Activated naive CD4-positive, alpha-beta T cell treated with anti-CD3 and anti-CD28 coated beads, Interleukin-2, amount 50 U/mL, for 16 hours (primary cell): Measurements from ENCODE around the gene KRTAP5-4.
"Not testable (repeated sequence)": the region's sequence is repeated elsewhere in the genome, so short reads cannot be mapped to it uniquely, and the experiment has no call there.

ENCODE experiments used
- DNase-seq: peaks from one replicate; pipeline ENCODE4 v3.0.0-alpha.2; 2020

The KRTAP5-4 gene

GRCh38 chr11:1598406-1598805, 23.5 kb downstream of the KRTAP5-4 start:
- DNase-seq, result not testable (repeated sequence)

- no peak for DNase-seq
Observed at GRCh38 chr11:1597994-1598380, 24.0 kb downstream of the KRTAP5-4 start, which contains the start of gene KRTAP5-2. Gene KRTAP5-2 (minus strand): TSS chr11:1598294. CDS start chr11:1598250, 44 bp downstream.

DNA sequence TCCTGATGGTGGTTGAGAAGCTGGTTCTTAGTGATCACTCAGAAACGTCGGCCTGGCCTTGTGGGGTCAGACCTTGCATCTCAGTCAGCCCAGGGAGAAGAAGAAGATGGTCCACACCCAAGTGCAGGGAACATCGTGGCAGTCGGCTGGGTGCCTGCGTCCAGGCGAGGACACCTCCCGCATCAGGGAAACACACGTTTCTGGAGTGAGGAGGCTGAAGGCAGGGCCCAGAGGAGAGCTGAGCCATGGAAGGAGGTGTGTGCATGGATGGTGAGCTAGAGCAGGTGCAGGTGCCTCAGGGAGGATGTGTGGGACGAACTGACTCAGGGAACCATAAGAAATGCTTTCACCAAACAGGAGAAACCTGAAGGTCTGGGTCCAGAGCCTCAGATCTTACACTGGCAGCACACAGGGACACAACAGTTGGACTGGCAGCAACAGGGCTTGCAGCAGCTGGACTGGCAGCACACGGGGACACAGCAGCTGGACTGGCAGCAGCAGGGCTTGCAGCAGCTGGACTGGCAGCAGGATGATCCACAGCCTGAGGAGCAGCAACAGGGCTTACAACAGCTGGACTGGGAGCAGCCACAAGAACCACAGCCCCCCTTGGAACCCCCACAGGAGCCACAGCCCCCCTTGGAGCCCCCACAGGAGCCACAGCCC, 24.5 kb downstream of the KRTAP5-4 start:
- no peak for DNase-seq

GRCh38 chr11:1596576-1597121, 25.3 kb downstream of the KRTAP5-4 start:
- not testable (repeated sequence) for DNase-seq

DNA sequence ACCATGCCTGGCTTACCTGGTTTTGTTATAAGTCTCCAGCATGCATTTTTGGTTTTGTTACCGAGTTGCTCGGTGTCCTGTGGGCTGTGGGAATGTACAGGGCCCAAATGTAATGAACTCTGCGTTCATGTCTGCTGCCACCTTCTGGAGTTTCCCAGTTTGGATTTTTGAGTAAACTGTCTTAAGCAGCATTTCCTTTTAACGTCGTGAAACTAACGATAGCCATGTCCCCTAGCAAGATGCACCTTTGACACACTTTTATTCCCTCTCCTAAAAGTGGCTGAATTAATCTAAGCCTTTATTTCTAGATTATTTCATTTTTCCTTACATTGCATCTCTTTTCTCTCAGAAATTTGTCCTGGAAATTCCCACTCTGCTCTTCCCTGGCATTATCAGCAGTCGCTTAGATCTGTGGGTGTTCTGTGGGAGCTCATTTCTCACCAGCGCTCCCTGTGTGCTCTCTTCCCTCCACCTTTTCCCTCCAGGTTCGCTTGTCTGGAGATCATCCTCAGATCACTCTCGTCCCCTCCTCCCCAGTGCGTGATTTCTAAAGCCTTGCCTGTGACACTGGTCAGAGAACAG, 25.9 kb downstream of the KRTAP5-4 start:
- not testable (repeated sequence) for DNase-seq

DNA sequence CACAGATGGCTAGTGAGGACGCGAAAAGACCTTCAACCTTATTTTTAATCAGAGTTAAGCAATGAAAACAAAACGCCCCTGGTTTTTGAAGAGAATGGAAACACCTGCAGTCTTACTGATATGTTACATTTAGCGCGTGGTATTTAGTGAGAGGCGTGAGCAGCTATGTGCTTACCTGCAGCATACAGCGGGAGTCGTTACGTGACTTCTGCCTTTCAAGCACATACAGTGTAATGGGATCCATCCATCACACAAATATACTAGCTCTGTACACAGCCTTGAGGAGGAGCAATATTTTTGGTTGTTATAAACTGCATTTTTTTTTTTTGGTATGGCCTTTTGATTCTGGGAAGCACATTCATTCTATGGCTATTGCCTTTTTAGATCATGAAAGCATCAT, 29.3 kb downstream of the KRTAP5-4 start:
- DNase-seq, result no peak

DNA sequence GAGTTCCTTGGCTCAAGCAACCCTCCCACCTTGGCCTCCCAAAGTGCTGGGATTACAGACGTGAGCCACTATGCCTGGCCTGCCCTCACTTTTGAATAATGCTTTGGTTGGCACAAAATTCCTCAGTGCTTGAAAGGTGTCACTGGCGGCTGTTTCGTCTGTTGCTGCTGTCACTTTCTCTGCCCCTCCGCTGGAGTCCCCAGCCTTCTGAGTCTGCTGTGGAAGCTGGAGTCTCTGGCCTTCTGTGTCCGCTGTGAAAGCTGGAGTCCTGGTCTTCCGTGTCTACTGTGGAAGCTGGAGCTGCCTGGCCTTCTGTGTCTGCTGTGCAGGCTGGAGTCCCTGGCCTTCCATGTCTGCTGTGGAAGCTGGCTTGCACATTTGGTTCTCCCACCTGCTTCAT, 31.9 kb downstream of the KRTAP5-4 start:
- no peak for DNase-seq

DNA sequence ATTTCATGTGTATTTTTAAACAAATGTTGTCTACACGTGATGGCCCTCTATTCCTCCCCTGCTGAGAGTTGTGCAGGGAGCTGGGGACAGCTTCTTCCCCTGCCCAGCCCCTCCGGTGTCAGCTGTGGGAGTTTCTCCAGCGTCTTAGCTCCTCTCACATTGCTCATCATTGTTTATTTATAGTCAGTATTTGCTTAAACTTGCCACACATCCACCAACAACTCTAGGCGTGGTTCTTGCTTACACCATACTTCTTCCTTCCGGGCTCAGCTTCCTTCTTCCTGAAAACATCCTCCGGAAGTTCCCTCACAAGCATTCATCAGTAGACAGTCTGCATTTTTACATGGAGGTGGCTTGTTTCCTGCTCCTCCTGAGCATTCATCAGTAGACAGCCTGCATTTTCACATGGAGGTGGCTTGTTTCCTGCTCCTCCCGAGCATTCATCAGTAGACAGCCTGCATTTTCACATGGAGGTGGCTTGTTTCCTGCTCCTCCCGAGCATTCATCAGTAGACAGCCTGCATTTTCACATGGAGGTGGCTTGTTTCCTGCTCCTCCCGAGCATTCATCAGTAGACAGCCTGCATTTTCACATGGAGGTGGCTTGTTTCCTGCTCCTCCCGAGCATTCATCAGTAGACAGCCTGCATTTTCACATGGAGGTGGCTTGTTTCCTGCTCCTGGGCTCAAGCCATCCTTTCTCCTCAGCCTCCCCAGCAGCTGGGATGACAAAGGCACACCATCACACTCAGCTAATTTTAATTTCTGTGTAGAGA, 32.6 kb downstream of the KRTAP5-4 start:
- not testable (repeated sequence) for DNase-seq

DNA sequence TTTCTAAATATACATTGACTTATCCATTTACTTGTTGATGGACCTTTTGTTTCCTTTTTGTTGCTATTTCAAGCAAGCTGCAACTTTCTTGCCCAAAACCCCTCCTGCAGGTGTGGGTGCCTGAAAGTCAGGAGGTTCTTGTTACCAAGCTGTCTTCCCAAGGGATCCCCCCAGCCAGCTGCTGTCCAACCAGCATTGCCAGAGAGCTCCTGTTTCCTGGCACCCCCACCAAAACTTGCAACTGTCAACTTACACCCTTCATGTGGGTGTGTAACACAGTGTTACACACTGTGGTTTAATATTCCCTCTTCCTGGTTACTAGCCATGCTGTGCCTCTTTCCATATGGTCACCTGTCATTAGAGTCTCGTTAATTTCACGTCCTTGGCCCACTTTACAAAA, 35.2 kb downstream of the KRTAP5-4 start:
- DNase-seq, result no peak

DNA sequence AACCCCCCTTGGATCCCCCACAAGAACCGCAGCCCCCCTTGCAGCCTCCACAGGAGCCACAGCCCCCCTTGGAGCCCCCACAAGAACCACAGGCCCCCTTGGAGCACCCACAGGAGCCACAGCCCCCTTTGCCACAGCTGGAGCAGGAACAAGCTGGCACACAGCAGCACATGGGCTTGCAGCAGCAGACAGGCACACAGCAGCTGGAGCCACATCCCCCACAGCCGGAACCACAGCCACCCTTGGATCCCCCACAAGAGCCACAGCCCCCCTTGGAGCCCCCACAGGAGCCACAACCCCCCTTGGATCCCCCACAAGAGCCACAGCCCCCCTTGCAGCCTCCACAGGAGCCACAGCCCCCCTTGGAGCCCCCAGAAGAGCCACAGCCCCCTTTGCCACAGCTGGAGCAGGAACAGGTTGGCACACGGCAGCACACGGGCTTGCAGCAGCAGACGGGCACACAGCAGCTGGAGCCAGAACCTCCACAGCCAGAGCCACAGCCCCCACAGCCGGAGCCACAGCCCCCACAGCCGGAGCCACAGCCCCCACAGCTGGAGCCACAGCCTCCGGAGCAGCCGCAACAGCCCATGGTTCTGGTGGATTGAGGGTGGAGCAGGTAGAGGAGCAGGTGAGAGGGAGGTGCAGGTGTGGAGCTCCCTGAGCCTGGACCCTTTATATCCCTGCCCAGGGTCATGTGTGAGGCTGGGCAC, 37.1 kb downstream of the KRTAP5-4 start, which contains the start of gene KRTAP5-1:
KRTAP5-1 (minus strand) TSS at position 623 of the 710 bp plus-strand sequence; CDS start at position 589, 34 bp downstream.
- not testable (repeated sequence) for DNase-seq

DNA sequence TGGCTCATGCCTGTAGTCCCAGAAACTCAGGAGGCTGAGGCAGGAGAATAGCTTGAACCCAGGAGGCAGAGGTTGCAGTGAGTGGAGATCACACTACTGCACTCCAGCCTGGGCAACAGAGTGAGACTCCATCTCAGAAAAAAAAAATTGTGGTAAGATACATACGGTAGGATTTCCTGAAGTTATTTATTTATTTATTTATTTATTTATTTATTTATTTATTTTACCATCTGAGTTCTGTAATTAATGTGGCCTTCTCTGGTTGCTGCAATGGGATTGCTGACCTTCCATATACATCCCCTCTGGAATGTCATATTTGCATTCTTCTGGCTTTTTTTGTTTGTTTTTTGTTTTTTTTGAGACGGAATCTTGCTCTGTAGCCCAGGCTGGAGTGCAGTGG, 39.0 kb downstream of the KRTAP5-4 start:
- DNase-seq, result not testable (repeated sequence)

- no peak for DNase-seq
Observed at GRCh38 chr11:1581976-1582375, 40.0 kb downstream of the KRTAP5-4 start.

GRCh38 chr11:1576825-1577224, 45.1 kb downstream of the KRTAP5-4 start:
- DNase-seq, result no peak

GRCh38 chr11:1575756-1576155, 46.2 kb downstream of the KRTAP5-4 start:
- not testable (repeated sequence) for DNase-seq

DNA sequence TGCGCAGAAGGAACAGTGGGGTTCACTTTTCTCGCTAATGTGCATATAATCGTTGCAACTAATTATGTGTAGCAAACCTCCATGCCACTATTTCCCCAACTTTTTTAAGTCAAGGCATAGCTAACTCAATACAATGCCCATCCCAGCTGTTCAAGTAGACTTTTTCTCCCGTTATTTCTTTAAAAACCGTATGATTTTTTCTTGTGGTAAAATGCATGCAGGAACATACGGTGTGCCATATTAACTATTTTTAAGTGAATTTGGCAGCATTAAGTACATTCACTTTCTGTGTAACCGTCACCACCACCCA, 47.0 kb downstream of the KRTAP5-4 start:
- DNase-seq, result no peak

GRCh38 chr11:1574238-1574932, 47.6 kb downstream of the KRTAP5-4 start:
- peak; percentile 60 for DNase-seq

- DNase-seq, result no peak
Observed at GRCh38 chr11:1573903-1574237, 48.1 kb downstream of the KRTAP5-4 start.

- peak; percentile 40 for DNase-seq
Observed at GRCh38 chr11:1573077-1573902, 48.6 kb downstream of the KRTAP5-4 start.

GRCh38 chr11:1572197-1573076, 49.5 kb downstream of the KRTAP5-4 start, which contains the start of gene DUSP8:
Gene DUSP8 (minus strand): TSS chr11:1572271. CDS start chr11:1565826, 6,445 bp downstream.
- DNase-seq, result peak; percentile 92

GRCh38 chr11:1571760-1572196, 50.2 kb downstream of the KRTAP5-4 start:
- DNase-seq, result no peak
